GM12878 (cell line): Measurements from ENCODE around the gene PRDM16. TPM values are rescaled to one million over a fixed set of nuclear protein-coding genes. Genes with fewer than 3 reads are reported as not detected.

ENCODE experiments used
- ATAC-seq: fragments of 200-7000 bp; cut with Tn5 transposase; 3 replicates; pipeline ENCODE4 v1.9.1; 2020; ENCODE audit warnings: mild to moderate bottlenecking, moderate library complexity
- BruUV-seq: library from RNA; stranded (reverse); fragments of 400-500 nt; replicated peaks from 2 replicates; lab custom pipeline; 2021; lab: Mats Ljungman, UMichigan
- CTCF ChIA-PET: fragments of 300-600 bp; sonication (Branson Sonifier 250); formaldehyde crosslinking; extraction: SDS; loops from one replicate; lab custom pipeline; 2021; ENCODE audit warnings: inconsistent platforms; lab: Yijun Ruan, JAX
- POLR2A ChIA-PET: fragments of 350-600 bp; formaldehyde crosslinking; extraction: SDS; loops from one replicate; lab custom pipeline; 2021; ENCODE audit warnings: inconsistent platforms; lab: Charles Lee
- RAD21 ChIA-PET: fragments of 300-600 bp; sonication (Branson Sonifier 250); formaldehyde crosslinking; loops from one replicate; lab custom pipeline; 2023; ENCODE audit warnings: antibody characterized with exemption; ENCODE audit not compliant: unreplicated experiment; lab: Charles Lee
- SMC1A ChIA-PET: fragments of 300-600 bp; sonication (Branson Sonifier 250); formaldehyde crosslinking; loops from one replicate; lab custom pipeline; 2023; ENCODE audit not compliant: unreplicated experiment, uncharacterized antibody; lab: Charles Lee
- DNase-seq: peaks from one replicate; pipeline ENCODE4 v3.0.0-alpha.2; 2011; ENCODE audit warnings: low read depth, low spot score
- FAIRE-seq: peaks from 3 replicates; lab custom pipeline; 2011; peaks lifted over from hg19 to GRCh38; lab: Jason Lieb, UNC
- H2AFZ ChIP-seq: 2 replicates; pipeline ENCODE4 v1.6.0; 2011; ENCODE audit warnings: low read depth, low read length, control low read depth; ENCODE audit not compliant: control insufficient read depth
- H3K27ac ChIP-seq: 2 replicates; pipeline ENCODE4 v1.5.1; 2011; ENCODE audit warnings: control low read depth; ENCODE audit not compliant: control insufficient read depth, insufficient read depth
- H3K27me3 ChIP-seq, 2 experiments: replicated peaks in 1 of 2; 2 replicates each; pipeline versions ENCODE4 v1.6.0 to v1.6.1; 2011; ENCODE audit warnings: low read length in 1 of 2; ENCODE audit not compliant: control insufficient read depth in 2 of 2, insufficient read depth in 2 of 2
- H3K36me3 ChIP-seq, 2 experiments: 2 replicates each; pipeline ENCODE4 v1.5.1; 2011; ENCODE audit warnings: low read length in 1 of 2; ENCODE audit not compliant: control insufficient read depth in 2 of 2, insufficient read depth in 2 of 2
- H3K4me1 ChIP-seq: 2 replicates; pipeline ENCODE4 v1.6.1; 2011; ENCODE audit warnings: mild to moderate bottlenecking, low read length, moderate library complexity, mixed read lengths; ENCODE audit not compliant: control insufficient read depth, insufficient read depth
- H3K4me2 ChIP-seq: 2 replicates; pipeline ENCODE4 v1.6.0; 2011; ENCODE audit warnings: control low read depth; ENCODE audit not compliant: control insufficient read depth, insufficient read depth
- H3K4me3 ChIP-seq: fragments of 200-600 bp; sonication (generic); 2 replicates; pipeline ENCODE4 v1.5.1; 2016
- H3K79me2 ChIP-seq: 2 replicates; pipeline ENCODE4 v1.6.0; 2011; ENCODE audit warnings: low read length; ENCODE audit not compliant: control insufficient read depth, insufficient read depth
- H3K9ac ChIP-seq: 2 replicates; pipeline ENCODE4 v1.8.0; 2011; ENCODE audit warnings: low read length, control low read depth, mixed read lengths; ENCODE audit not compliant: control insufficient read depth, insufficient read depth
- H3K9me3 ChIP-seq: replicated peaks from 3 replicates; pipeline ENCODE4 v1.5.1; 2011; ENCODE audit warnings: mild to moderate bottlenecking, low read length; ENCODE audit not compliant: control insufficient read depth, insufficient read depth
- H4K20me1 ChIP-seq: 2 replicates; pipeline ENCODE4 v1.6.0; 2011; ENCODE audit not compliant: control insufficient read depth, insufficient read depth
- BMI1 ChIP-seq: fragments of 450-650 bp; IDR thresholded peaks from 2 replicates; pipeline ENCODE4 v1.6.1; 2016; ENCODE audit warnings: mild to moderate bottlenecking, moderate library complexity, borderline replicate concordance
- JUND ChIP-seq: IDR thresholded peaks from 2 replicates; pipeline ENCODE4 v1.6.1; 2012; ENCODE audit warnings: low read depth, mild to moderate bottlenecking, low read length, improper control_type of control experiment, moderate library complexity
- NFIC ChIP-seq: IDR thresholded peaks from 2 replicates; pipeline ENCODE4 v1.6.1; 2012; ENCODE audit warnings: low read depth, mild to moderate bottlenecking, inconsistent platforms, low read length, moderate library complexity
- RAD21 ChIP-seq: IDR thresholded peaks from 2 replicates; pipeline ENCODE4 v1.6.1; 2011; ENCODE audit warnings: mild to moderate bottlenecking, low read depth, low read length, moderate library complexity; ENCODE audit not compliant: insufficient read depth
- SUPT20H ChIP-seq: IDR thresholded peaks from 2 replicates; pipeline ENCODE4 v1.6.1; 2011; ENCODE audit warnings: low read depth, mild to moderate bottlenecking, low read length, moderate library complexity, borderline replicate concordance; ENCODE audit not compliant: control insufficient read depth
- TCF12 ChIP-seq: IDR thresholded peaks from 2 replicates; pipeline ENCODE4 v1.6.1; 2011; ENCODE audit warnings: low read depth, mild to moderate bottlenecking, low read length
- ZNF207 ChIP-seq: fragments of 450-650 bp; IDR thresholded peaks from 2 replicates; pipeline ENCODE4 v1.6.1; 2014; ENCODE audit warnings: antibody characterized with exemption, mild to moderate bottlenecking, borderline replicate concordance
- WGBS: methylation state at CpG from one replicate; pipeline ENCODE4 v1.1.6; 2016; ENCODE audit warnings: low lambda C conversion rate; ENCODE audit not compliant: insufficient replicate concordance, insufficient coverage; ENCODE audit errors: missing lambda C conversion rate; 5-methylcytosine and 5-hydroxymethylcytosine counted together
- in situ Hi-C: fragments of 300-500 bp; cut with MboI; formaldehyde crosslinking; loops from 9 replicates; pipeline ENCODE4 v1.14.3; 2018; ENCODE audit warnings: mixed read lengths
- intact Hi-C: fragments of 100-400 bp; cut with micrococcal nuclease; formaldehyde crosslinking; loops from one replicate; pipeline ENCODE4 v1.14.2; 2022; ENCODE audit not compliant: unreplicated experiment
- polyA plus RNA-seq, 11 experiments: library from polyadenylated mRNA; depleted of rRNA in 4 of 11; unstranded in 6 of 11; stranded (reverse) in 5 of 11; fragments of >200 nt; fragmentation: Nextera tagmentation in 4 of 11; fragmentation: Illumina TruSeq in 1 of 11; extraction: Ambion mirVana in 4 of 11; extraction: Trizol in 1 of 11; gene quantifications; 1 replicate in 1 of 11; 2 replicates in 10 of 11; pipeline versions ENCODE4 v1.2.1 to v1.2.3, GENCODE V29; 2011 to 2016; ENCODE audit warnings: inconsistent platforms in 2 of 11, missing spikeins in 2 of 11, low read depth in 1 of 11
- total RNA-seq, 4 experiments: library from RNA; depleted of rRNA in 3 of 4; stranded (reverse); fragments of >200 nt in 3 of 4; fragmentation: Illumina TruSeq in 1 of 4; extraction: Trizol in 1 of 4; gene quantifications; 2 replicates each; pipeline versions ENCODE4 v1.2.1 to v1.2.3, GENCODE V29; 2013 to 2021
- TF ChIP-seq, protein P1 (sequence below): fragments of 450-650 bp; formaldehyde crosslinking; IDR thresholded peaks from 2 replicates; pipeline ENCODE4 v1.5.0; 2022; ENCODE audit warnings: mild to moderate bottlenecking, missing genetic modification characterization
- TF ChIP-seq, protein P2 (sequence below): fragments of 450-650 bp; IDR thresholded peaks from 2 replicates; pipeline ENCODE4 v1.6.1; 2017; ENCODE audit warnings: mild to moderate bottlenecking, low read depth, inconsistent platforms; ENCODE audit not compliant: poor library complexity, severe bottlenecking

PRDM16 gene
- total and polyA plus RNA-seq, 10 of the 15 experiments (the other 5 are each of a cell fraction or from before 2014, with no cell fraction given): 0.03 TPM; not detected in 9

DNA sequence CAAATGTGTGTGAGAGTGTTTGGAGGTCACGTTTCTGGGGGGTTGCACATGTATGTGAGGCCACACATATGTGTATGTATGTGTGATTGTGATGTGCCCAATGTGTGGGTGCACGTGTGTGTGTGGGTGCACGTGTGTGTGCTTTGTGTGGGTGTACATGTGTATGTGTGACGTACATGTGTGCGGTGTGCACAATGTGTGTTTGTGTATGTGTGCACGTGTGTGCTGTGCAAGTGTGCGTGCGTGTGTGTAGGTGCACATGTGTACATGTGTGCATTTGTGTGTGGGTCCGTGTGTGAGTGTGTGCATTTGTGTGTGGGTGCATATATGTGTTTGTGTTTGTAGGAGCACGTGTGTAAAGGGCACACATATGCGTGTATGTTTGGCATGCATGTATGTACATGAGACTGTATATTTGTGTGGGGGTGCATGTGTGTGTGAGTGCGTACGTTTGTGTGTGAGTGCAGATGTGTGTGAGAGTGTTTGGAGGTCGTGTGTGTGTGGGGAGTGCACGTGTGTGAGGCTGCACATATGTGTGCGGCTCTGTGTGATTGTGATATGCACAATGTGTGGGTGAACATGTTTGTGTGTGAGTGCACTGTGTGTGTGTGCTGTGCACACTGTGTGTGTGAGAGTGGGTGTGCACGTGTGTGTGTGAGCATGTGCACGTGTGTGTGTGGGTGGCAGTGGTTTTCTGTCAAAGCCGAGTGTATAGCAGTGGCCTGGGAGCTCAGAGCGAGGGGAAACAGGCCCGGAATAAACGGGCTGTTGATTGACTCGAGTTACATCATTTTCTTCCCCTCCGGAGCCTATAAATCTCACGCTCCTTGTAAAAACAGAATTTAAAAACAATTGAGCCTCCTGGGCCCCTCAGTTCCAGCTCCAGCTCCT lies 252.8 kb downstream of the PRDM16 start:
- Histone ChIP-seq H3K4me1 (no peaks in the 10 kb centered on the region), H2AFZ (no peak overlapping the region), H3K9ac (no peak overlapping the region), H3K27me3 (no peaks in the 10 kb centered on the region), H3K27ac (no peak overlapping the region), H3K36me3 (no peaks in the 10 kb centered on the region), H4K20me1 (no peaks in the 10 kb centered on the region), H3K4me3 (no peak overlapping the region), H3K4me2 (no peak overlapping the region), H3K79me2 (no peaks in the 10 kb centered on the region), H3K9me3 (no peaks in the 10 kb centered on the region; the same call in 2 of the 3 replicates)
- ChIA-PET POLR2A (no interaction called here), SMC1A (no interaction called here), CTCF (no interaction called here), RAD21 (no interaction called here)
- in situ Hi-C loops (no loop called here), intact Hi-C loops (no loop called here)
- DNase-seq: no peak
- TF ChIP-seq, protein P1, sequence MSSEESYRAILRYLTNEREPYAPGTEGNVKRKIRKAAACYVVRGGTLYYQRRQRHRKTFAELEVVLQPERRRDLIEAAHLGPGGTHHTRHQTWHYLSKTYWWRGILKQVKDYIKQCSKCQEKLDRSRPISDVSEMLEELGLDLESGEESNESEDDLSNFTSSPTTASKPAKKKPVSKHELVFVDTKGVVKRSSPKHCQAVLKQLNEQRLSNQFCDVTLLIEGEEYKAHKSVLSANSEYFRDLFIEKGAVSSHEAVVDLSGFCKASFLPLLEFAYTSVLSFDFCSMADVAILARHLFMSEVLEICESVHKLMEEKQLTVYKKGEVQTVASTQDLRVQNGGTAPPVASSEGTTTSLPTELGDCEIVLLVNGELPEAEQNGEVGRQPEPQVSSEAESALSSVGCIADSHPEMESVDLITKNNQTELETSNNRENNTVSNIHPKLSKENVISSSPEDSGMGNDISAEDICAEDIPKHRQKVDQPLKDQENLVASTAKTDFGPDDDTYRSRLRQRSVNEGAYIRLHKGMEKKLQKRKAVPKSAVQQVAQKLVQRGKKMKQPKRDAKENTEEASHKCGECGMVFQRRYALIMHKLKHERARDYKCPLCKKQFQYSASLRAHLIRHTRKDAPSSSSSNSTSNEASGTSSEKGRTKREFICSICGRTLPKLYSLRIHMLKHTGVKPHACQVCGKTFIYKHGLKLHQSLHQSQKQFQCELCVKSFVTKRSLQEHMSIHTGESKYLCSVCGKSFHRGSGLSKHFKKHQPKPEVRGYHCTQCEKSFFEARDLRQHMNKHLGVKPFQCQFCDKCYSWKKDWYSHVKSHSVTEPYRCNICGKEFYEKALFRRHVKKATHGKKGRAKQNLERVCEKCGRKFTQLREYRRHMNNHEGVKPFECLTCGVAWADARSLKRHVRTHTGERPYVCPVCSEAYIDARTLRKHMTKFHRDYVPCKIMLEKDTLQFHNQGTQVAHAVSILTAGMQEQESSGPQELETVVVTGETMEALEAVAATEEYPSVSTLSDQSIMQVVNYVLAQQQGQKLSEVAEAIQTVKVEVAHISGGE: no peak
- no peak for TF ChIP-seq JUND
- no peak for TF ChIP-seq RAD21
- no peak for TF ChIP-seq BMI1
- TF ChIP-seq SUPT20H: no peak
- no peak for TF ChIP-seq TCF12
- TF ChIP-seq, protein P2, sequence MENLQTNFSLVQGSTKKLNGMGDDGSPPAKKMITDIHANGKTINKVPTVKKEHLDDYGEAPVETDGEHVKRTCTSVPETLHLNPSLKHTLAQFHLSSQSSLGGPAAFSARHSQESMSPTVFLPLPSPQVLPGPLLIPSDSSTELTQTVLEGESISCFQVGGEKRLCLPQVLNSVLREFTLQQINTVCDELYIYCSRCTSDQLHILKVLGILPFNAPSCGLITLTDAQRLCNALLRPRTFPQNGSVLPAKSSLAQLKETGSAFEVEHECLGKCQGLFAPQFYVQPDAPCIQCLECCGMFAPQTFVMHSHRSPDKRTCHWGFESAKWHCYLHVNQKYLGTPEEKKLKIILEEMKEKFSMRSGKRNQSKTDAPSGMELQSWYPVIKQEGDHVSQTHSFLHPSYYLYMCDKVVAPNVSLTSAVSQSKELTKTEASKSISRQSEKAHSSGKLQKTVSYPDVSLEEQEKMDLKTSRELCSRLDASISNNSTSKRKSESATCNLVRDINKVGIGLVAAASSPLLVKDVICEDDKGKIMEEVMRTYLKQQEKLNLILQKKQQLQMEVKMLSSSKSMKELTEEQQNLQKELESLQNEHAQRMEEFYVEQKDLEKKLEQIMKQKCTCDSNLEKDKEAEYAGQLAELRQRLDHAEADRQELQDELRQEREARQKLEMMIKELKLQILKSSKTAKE: no peak
- TF ChIP-seq NFIC: no peak
- no peak for TF ChIP-seq ZNF207
- BruUV-seq: no TSS peak
- no peak for ATAC-seq
- FAIRE-seq: no peak
- 40% methylated on average over 23 of the region's 25 CpGs for WGBS
